Epithelial cell of esophagus (primary cell): ENCODE data around the gene HLA-F.

Experiments used
- DNase-seq: peaks from one replicate; pipeline ENCODE4 v3.0.0; 2010; ENCODE audit warnings: low read depth
- H3K4me3 ChIP-seq: 2 replicates; pipeline ENCODE4 v1.5.1; 2011; ENCODE audit warnings: mild to moderate bottlenecking, low read length, control low read depth
- TF ChIP-seq, protein P1 (sequence below): IDR thresholded peaks from 2 replicates; pipeline ENCODE4 v1.5.1; 2011; ENCODE audit warnings: low read depth, mild to moderate bottlenecking, low read length, control low read depth, inconsistent platforms; ENCODE audit not compliant: insufficient read depth; ENCODE audit errors: missing control alignments

The HLA-F gene

DNA sequence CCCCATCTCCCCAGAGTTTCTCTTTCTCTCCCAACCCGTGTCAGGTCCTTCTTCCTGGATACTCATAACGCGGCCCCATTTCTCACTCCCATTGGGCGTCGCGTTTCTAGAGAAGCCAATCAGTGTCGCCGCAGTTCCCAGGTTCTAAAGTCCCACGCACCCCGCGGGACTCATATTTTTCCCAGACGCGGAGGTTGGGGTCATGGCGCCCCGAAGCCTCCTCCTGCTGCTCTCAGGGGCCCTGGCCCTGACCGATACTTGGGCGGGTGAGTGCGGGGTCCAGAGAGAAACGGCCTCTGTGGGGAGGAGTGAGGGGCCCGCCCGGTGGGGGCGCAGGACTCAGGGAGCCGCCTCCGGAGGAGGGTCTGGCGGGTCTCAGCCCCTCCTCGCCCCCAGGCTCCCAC is at the start of gene HLA-F:
TSS of gene HLA-F (plus strand) at position 173 of the 404 bp plus-strand sequence. CDS start at position 203, 30 bp downstream.
- peak within 1 kb of the TSS; percentile 46 for H3K4me3 ChIP-seq
- peak; percentile 86 for DNase-seq
- TF ChIP-seq, protein P1, sequence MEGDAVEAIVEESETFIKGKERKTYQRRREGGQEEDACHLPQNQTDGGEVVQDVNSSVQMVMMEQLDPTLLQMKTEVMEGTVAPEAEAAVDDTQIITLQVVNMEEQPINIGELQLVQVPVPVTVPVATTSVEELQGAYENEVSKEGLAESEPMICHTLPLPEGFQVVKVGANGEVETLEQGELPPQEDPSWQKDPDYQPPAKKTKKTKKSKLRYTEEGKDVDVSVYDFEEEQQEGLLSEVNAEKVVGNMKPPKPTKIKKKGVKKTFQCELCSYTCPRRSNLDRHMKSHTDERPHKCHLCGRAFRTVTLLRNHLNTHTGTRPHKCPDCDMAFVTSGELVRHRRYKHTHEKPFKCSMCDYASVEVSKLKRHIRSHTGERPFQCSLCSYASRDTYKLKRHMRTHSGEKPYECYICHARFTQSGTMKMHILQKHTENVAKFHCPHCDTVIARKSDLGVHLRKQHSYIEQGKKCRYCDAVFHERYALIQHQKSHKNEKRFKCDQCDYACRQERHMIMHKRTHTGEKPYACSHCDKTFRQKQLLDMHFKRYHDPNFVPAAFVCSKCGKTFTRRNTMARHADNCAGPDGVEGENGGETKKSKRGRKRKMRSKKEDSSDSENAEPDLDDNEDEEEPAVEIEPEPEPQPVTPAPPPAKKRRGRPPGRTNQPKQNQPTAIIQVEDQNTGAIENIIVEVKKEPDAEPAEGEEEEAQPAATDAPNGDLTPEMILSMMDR = no peak

DNA sequence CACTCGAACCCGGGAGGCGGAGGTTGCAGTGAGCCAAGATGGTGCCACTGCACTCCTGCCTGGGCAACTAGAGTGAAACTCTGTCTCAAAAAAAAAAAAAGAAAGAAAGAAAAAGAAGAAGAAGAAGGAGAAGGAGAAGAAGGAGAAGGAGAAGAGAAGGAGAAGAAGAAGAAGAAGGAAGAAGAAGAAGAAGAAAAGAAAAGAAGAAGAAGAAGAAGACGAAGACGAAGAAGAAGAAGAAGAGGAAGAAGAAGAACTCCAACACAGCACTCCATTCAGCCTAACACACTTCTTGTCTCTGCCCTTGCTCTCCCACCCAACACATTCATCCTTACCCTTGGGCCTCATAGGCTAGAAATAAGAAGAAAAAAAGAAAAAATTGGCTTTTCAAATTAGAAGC is 49.2 kb upstream of the HLA-F start:
- TF ChIP-seq, protein P1 = no peak
- no peak for DNase-seq
- no peak overlapping the region for H3K4me3 ChIP-seq

DNA sequence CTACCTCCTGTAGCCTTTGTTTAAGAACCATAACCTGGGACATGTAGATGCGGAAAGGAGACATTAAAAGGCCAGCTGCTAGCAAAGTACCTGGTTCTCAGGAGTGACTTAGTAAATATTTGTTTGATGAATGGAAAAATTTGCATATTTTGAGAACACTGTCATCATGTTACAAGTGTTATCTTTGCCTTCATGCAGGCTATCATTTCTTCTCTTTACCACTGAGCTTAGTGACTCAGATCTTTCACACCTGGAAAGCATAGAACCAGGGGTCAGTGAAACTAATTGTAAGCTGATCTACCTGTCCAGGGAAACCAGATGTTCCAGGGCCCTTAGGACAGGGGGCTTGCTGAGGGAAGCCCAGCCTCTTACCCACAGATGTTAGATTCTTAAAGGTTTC is 47.7 kb upstream of the HLA-F start:
- TF ChIP-seq, protein P1 = no peak
- no peak overlapping the region for H3K4me3 ChIP-seq
- DNase-seq = peak; percentile 62

GRCh38 chr6:29676981-29677601 is 46.1 kb upstream of the HLA-F start:
- TF ChIP-seq, protein P1 = no peak
- H3K4me3 ChIP-seq = no peak overlapping the region
- peak; percentile 71 for DNase-seq

DNA sequence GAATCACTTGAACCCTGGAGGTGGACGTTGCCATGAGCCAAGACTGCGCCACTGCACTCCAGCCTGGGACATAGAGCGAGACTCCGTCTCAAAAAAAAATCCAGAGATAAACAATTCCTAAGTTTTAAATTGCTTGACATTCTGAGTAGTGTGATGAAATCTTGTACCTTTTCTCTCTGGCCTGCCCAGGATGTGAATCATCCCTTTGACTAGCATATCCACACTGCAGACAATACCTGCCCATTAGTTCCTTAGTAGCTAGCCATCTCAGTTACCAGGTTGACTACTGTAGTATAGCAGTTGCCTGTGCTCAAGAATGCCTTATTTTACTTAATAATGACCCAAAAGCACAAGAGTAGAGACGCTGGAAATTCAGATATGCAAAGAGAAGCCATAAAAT is 45.1 kb upstream of the HLA-F start:
- TF ChIP-seq, protein P1 = no peak
- peak; percentile 91 for DNase-seq
- H3K4me3 ChIP-seq = no peak overlapping the region

DNA sequence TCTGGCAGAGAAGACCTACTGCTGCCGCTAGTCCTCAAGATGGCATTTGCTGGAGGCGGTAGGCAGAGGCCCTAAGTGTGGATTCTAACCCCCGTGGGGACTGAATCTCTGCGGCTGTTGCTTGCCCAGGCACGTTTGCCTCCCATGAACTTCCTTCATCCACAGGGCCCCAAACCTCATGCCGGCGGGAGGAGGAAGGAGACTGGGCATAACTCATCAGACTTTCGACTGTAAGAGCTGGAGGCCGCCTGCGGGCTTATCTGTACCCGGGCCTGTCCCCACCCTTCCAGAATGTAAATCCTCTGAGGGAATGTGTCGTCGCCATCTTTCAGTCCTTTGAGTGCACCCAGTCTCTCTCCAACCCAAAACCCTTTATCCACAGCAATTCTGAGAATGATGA is 43.3 kb upstream of the HLA-F start:
- TF ChIP-seq, protein P1 = no peak
- peak; percentile 82 for DNase-seq
- H3K4me3 ChIP-seq = no peak overlapping the region

DNA sequence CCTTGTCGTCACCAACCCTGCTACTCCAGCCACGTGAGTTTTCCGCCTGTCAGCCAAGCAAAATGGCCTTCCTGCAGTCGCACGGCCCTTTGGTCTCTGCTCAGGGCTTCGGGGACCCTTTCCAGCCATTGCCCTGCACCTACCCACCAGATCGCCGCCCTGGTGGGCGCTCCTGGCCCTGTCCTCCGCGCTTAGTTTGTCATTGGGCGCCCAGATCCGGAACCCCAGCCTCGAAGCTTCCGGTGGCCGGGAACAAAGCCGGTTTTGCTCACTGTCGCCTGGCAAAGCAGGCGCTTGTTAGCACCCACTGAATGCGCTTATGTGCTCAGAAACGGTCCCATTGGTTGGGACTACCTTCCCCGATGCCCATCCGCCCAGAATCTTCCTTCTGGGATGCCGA is 42.8 kb upstream of the HLA-F start:
- no peak for DNase-seq
- TF ChIP-seq, protein P1 = no peak
- H3K4me3 ChIP-seq = no peak overlapping the region
